GM10266 (cell line): ENCODE results near the gene ISOC1.

Source experiments
- DNase-seq: peaks from one replicate; pipeline ENCODE4 v3.0.0; 2012; ENCODE audit errors: extremely low spot score
- TF ChIP-seq, protein P1 (sequence below): IDR thresholded peaks from 2 replicates; pipeline ENCODE4 v1.5.1; 2012; ENCODE audit warnings: mild to moderate bottlenecking, low read depth; ENCODE audit not compliant: control insufficient read depth, insufficient read depth; ENCODE audit errors: missing control alignments

The ISOC1 gene

DNA sequence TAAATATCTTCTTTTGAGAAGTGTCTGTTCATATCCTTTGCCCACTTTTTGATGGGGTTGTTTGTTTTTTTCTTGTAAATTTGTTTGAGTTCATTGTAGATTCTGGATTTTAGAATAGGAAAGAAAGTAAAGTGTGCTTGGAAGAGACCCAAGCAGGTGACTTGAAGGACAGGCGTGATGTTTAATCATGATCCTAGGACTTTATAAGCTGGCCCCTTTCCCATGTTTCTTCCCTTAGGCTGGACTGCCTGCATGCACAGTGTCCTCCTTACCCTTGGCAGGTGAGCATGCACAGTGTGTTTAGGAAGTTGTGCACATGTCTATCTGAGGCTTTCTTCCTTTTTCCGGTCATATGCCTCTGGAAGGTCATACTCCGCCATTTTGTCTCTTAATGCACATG, 61.3 kb downstream of the ISOC1 start:
- no peak for DNase-seq
- TF ChIP-seq, protein P1, sequence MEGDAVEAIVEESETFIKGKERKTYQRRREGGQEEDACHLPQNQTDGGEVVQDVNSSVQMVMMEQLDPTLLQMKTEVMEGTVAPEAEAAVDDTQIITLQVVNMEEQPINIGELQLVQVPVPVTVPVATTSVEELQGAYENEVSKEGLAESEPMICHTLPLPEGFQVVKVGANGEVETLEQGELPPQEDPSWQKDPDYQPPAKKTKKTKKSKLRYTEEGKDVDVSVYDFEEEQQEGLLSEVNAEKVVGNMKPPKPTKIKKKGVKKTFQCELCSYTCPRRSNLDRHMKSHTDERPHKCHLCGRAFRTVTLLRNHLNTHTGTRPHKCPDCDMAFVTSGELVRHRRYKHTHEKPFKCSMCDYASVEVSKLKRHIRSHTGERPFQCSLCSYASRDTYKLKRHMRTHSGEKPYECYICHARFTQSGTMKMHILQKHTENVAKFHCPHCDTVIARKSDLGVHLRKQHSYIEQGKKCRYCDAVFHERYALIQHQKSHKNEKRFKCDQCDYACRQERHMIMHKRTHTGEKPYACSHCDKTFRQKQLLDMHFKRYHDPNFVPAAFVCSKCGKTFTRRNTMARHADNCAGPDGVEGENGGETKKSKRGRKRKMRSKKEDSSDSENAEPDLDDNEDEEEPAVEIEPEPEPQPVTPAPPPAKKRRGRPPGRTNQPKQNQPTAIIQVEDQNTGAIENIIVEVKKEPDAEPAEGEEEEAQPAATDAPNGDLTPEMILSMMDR = no peak

DNA sequence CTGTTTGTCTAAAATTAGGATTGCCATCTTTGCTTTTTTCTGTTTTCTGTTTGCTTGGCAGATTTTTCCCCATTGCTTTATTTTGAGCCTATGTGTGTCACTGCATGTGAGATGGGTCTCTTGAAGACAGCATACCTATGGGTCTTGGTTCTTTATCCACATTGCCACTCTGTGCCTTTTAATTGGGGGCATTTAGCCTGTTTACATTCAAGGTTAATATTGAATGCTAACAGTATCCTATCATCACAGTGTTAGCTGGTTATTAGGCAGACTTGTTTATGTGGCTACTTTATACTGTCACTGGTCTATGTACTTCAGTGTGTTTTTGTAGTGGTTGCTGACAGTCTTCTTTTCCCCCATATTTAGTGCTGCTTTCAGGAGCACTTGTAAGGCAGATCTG, 67.3 kb downstream of the ISOC1 start:
- no peak for DNase-seq

More for the DNA sequence above, 67.3 kb downstream of the ISOC1 start:
- TF ChIP-seq, protein P1 = no peak
